HG03097 (cell line): ENCODE measurements around the gene NSG2.

Experiments used
- ATAC-seq: cut with Tn5 transposase; IDR thresholded peaks from one replicate; pipeline ENCODE4 v1.9.1; 2021; ENCODE audit not compliant: unreplicated experiment, low FRiP score

Gene NSG2

DNA sequence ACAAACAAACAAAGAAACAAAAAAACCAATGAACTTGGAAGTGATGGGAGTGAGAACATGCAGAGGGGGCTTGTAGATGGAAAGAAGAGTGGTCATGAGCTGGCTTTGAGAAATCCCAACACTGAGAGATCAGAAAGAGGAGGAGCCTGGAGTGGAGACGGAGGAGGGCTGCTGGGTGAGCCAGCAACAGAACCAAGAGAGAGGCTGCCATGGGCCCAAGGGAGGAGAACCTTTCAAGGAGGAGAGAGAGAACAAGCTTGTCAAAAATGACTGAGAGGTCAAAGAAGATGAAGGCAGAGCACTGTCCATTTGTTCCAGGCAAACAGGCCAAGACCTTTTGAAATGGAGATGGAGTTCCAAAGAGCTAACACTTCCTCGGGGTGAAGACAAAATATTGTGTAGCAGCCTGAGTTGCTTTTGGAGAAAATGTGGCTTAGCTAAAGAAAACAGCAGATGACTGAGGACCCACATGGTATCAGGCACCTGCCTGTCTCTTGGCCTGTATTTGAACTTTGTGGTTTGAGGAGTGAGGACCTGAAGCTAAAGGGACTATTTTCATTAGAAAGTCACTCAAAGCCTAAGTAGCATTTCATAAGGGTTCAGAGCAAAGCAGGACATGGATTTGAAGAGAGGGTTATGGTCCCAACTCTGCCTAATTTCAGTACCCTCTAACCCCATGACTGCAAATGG is 13.1 kb downstream of the NSG2 start:
- no peak for ATAC-seq

DNA sequence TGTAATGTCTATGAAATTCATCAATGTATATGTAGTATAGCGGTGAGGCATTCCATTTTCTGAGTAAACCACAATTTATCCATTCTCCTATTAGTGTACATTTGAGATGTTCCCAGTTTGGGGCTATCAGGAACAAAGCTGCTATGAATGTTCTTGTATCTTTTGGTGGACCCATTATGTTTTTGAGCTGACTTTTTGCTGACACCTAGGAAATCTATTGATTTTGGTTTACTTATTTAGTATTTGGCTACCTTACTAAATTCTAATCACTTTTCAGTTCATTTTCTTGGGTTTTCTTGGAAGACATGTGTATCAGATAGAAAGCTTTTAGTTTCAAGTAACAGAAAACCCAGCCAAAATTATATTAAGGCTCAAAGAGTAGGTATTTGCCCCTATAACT is 13.7 kb downstream of the NSG2 start:
- no peak for ATAC-seq

DNA sequence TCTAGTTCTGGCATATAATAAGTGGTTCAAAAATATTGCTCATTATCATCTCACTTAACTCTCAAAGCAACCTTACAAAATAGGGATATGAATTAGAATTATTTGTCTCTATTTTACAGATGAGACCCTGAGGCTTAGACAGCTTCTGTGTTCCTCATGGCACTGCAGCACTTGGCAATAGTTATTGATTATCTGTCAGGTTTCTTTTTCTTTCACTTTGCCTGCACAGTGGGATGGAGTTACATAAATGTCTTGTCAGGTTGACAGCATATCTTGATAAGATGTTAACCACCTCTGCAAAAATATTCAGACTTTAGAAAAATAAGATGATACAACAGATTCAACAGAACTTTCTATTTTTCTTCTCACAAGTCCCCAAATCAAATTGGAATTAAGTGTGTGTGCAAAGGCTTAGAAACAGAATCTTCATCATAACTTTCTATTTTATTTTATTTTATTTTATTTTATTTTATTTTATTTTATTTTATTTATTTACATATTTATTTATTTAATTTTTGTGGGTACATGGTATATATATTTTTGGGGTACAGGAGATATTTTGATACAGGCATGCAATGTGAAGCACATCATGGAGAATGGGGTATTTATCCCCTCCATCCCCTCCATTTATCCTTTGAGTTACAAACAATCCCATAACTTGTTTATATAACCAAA is 17.7 kb downstream of the NSG2 start:
- ATAC-seq: no peak

DNA sequence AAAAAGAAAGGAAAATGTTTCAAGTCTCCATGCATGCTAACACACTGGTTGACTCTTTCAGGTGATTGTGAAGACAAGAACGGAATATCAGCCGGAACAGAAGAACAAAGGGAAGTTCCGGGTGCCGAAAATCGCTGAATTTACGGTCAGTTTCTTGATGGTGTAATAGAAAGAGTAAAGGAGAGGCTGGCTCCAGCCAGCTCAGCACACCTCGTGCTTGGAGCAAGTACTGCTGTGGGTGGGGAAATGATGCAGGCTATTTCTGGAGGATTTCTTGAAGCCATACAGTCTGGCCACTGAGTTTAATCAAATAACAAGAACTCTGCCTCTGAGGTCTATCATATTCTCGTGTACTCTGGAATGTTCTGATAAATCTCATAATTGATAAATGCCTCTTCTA is 18.7 kb downstream of the NSG2 start:
- ATAC-seq: no peak

GRCh38 chr5:174065528-174066197 is 20.2 kb downstream of the NSG2 start:
- ATAC-seq: no peak

GRCh38 chr5:174067499-174067898 is 22.0 kb downstream of the NSG2 start:
- no peak for ATAC-seq

DNA sequence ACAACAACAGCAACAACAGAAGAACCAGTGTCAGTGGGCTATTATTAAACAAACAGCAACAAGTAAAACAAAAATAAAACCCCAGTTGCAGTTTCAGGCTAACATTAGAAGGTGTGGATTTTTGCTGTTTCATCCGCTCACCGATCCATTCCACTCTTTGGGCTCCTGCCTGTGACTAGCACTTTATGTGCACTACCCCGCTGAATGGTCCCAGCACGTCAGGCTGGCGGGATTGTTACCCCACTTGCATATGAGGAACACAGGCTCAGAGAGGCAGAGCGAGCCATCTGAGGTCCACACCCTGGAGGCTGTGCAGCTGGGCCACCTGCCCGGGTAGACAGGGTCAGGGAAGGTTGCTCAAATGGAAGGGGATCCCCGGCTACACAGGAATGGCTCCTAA is 26.0 kb downstream of the NSG2 start:
- no peak for ATAC-seq

DNA sequence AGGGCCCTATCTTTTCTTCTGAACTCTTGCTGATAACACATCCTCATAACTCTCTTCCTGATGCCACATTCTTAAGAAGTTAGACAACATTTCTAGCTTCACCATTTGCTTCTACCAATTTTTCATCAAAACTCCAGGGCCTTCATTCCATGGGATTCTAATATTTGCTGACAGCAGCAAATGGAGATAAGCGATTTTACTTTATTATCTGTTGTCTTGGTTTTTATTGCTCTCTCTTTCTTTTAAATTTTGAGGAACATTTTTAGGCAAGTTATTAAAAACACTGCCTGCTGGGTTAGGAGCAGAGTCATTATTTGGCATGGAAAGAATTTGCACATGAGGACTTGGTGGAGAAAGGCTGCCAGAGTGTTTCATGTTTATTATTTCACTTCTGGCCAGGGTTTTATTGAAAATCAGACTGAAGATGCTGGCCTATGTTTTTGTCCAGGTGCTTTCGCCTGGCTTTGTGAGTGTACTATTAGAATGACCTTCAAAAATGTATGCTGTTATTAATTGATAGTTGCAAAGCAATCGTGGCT is 27.7 kb downstream of the NSG2 start:
- ATAC-seq: no peak

DNA sequence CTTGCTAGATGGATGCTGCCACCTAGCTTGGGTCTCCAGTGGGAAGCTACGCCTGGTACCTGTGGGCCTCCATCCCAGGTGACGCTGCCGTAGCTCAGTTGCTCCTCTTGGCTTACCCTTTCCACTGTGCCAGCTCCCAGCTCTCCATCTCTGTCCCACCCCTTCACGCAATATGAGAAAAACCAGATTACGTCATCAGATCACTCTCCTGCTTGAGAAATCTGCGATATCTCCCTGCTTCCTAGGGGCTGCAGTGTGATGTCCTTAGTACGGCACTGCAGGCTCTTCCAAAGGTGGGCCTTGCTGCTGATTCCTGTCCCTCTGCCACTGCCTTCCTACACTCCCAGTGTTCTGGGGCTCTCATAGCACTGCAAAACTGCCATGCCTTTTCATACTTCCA is 28.9 kb downstream of the NSG2 start:
- no peak for ATAC-seq

- no peak for ATAC-seq
Measured at GRCh38 chr5:174078416-174078815, 32.9 kb downstream of the NSG2 start.

DNA sequence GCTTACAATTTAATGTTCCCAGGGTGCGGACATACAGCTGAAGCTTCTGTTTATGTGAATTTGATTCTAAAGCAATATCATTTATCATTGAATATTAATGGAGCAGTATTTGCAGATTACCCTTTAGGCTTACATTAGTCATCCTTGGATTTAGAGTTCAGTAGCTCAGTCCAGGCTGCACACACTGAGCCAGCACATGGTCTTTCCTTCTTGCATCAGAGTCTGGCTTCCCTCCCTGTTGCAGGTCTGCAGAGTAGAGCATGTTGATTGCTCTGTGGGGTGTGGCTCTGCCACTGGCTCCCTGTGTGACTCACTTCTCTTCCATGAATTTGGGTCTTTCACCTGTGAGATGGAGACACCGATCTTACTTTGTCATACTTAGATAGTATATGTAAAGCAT is 36.8 kb downstream of the NSG2 start:
- no peak for ATAC-seq

GRCh38 chr5:174083056-174083827 is 37.7 kb downstream of the NSG2 start:
- ATAC-seq: no peak

DNA sequence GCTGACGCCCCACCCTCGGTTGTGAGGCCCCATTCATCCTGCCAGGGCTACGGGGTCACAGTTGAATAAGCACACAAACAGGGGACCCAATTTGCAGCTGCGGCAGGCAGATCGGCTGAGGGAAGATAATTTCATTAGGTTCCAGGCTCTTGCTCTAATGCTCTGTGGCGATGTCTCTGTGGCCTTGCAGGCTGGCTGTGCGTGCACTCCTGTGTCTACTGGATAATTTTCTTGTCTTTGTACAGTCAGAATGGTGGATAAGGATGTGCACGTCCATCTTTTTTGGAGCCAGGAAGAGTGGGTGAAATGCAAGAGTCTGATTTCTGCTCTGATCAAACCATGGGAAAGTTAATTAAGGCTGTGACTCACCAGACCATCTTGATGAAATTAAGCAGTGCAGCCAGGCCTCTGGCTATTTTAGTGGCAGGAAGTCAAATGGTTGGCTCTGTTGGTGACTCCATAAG is 39.2 kb downstream of the NSG2 start:
- ATAC-seq: no peak

DNA sequence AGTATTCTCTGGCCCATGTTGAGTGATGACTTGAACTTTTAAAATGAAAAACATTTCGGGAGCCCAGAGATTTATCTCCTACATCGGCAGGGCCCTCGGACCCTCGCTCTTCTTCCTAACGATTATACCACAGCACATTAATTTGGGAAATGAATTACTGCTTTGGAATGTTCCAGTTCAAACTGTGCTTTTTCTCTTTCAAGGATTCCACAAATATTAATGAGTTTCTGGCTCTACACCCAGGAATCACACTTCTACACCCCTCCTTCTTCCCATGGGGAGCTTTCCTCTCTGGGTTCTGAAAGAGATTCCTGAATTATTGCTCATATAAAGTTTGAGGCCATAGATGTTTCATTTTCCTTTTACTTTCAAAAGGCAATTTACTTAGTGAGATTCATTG is 41.2 kb downstream of the NSG2 start:
- no peak for ATAC-seq

- no peak for ATAC-seq
Measured at GRCh38 chr5:174087783-174088182, 42.3 kb downstream of the NSG2 start.

GRCh38 chr5:174090129-174090528 is 44.6 kb downstream of the NSG2 start:
- ATAC-seq: no peak

DNA sequence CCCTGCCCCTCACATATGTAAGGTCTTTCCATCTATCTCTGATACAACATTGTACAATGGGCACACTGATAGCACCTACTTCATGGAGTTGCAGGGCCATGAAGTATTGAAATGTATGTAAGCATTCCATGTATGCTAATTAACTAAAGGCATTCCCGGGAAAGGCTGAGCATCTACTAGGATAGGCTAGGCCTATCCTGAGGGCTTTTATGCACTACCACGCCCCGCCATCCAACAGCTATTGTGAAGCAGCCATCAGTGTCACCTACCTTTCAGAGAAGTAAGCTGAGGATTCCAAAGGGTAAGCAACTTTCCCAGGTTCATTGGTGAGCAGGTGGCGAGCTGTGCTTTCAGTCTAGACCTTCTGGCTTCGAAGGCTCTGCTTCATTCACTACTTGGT is 47.6 kb downstream of the NSG2 start:
- ATAC-seq: no peak

- no peak for ATAC-seq
Measured at GRCh38 chr5:174094857-174095606, 49.5 kb downstream of the NSG2 start.

- ATAC-seq: no peak
Measured at GRCh38 chr5:174096619-174097018, 51.1 kb downstream of the NSG2 start.
